ENCODE results near the gene TMTC1. TPM values are rescaled to one million over a fixed set of nuclear protein-coding genes. Genes with fewer than 3 reads are reported as not detected.

Gene TMTC1
- total and polyA plus RNA-seq, 2 of the 8 experiments (the other 6 are each of a cell fraction or from before 2014, with no cell fraction given), result 15.4 to 20.8 TPM

DNA sequence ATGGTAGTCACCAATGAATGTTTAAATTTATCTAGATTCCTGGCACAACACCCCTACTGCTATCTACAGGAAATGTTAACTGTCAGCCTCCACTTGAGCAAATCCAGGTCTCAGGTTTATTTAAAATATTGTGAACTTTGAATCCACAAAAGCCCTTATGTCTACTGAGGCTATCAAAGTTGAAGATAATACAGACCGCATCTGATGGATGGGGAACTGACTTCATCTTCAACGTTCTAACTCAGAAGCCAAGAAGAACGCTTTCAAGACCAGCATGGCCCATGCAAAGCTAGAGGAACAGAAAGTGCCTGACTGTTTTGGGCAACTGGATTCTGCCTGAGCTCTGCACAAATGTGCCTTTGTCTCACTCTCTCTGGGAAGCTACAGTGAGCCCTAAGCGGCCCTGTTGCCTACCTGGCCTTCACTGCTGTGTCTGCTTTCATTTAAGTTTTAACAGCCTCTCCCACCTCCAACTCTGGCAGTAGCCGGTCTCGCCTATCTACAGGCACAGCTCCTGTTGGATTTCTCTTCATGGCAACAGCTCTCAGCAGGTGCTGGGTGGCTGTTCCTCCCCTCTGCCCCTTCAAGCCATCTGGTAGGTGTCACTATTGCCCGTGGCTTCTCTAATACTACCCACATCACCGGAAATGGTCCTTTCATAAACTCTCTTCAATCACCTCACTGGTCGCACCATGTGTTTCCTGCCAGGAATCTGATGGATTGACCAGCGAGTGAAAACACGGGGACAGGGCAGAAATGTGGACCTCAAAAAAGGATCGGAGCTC lies 174.1 kb downstream of the TMTC1 start:
- Histone ChIP-seq H2BK5ac (ENCODE audit: low read depth, low read length) (no peak overlapping the region), H3K18ac (ENCODE audit: extremely low read depth, low read length) (no peak overlapping the region), H2BK120ac (replicated peaks; ENCODE audit: low read depth, low read length) (no peak overlapping the region), H3K79me2 (ENCODE audit: control insufficient read depth in 1 of 2, insufficient read depth in 2 of 2, low read length in 2 of 2) (no peaks in the 10 kb centered on the region), H3K27me3 (replicated peaks in 1 of 4; ENCODE audit: control insufficient read depth in 3 of 4, extremely low read depth in 1 of 4, insufficient read depth in 3 of 4, low read length in 3 of 4) (peaks cover 0 to 1% (median 0%) of the 10 kb centered on the region in 4 experiments; a peak in 1 of 7 replicates), H3K79me1 (ENCODE audit: low read depth, low read length) (no peaks in the 10 kb centered on the region; the same call in 1 of the 2 replicates), H3K27ac (ENCODE audit: low read depth, low read length) (no peak overlapping the region), H3K56ac (replicated peaks; ENCODE audit: insufficient read length, low read depth, low read length) (no peak overlapping the region), H3K36me3 (ENCODE audit: control insufficient read depth in 2 of 4, insufficient read depth in 4 of 4, low read length in 3 of 4) (no peaks in the 10 kb centered on the region; a peak in 2 of 8 replicates), H4K5ac (ENCODE audit: insufficient read length, low read depth, low read length) (no peak overlapping the region), H3K4me3 (ENCODE audit: extremely low read depth in 1 of 4, insufficient read depth in 2 of 4, low read depth in 3 of 4, low read length in 4 of 4) (no peak overlapping the region), H2BK15ac (ENCODE audit: low read length) (no peak overlapping the region), H4K20me1 (replicated peaks in 1 of 2; ENCODE audit: control insufficient read depth in 1 of 2, insufficient read depth in 2 of 2, low read length in 2 of 2) (no peaks in the 10 kb centered on the region), H3K14ac (ENCODE audit: insufficient read length) (no peak overlapping the region), H4K91ac (replicated peaks; ENCODE audit: insufficient read length, low read length) (no peak overlapping the region), H3K9me3 (ENCODE audit: insufficient read depth in 2 of 2, low read depth in 1 of 2, low read length in 1 of 2) (no peaks in the 10 kb centered on the region), H3K4me1 (replicated peaks in 1 of 4; ENCODE audit: control insufficient read depth in 3 of 4, insufficient read depth in 4 of 4, low read length in 3 of 4) (peaks cover 0 to 4% (median under 1%) of the 10 kb centered on the region in 4 experiments; a peak in 3 of 7 replicates), H3K23me2 (ENCODE audit: low read depth, low read length) (no peaks in the 10 kb centered on the region), H3K4me2 (ENCODE audit: insufficient read depth in 1 of 2, low read depth in 2 of 2, low read length in 2 of 2) (no peak overlapping the region), H2AFZ (ENCODE audit: low read length) (no peak overlapping the region), H2AK5ac (ENCODE audit: low read depth, low read length) (no peak overlapping the region), H2BK20ac (ENCODE audit: low read length) (no peak overlapping the region), H4K8ac (ENCODE audit: extremely low read depth, insufficient read depth, low read length) (no peak overlapping the region), H2BK12ac (ENCODE audit: low read depth, low read length) (no peak overlapping the region), H3K23ac (ENCODE audit: insufficient read length) (no peak overlapping the region), H3K4ac (replicated peaks; ENCODE audit: insufficient read length, low read depth, low read length) (no peak overlapping the region), H3K9ac (replicated peaks in 1 of 4; ENCODE audit: extremely low read depth in 1 of 4, low read depth in 3 of 4, low read length in 3 of 4) (no peak overlapping the region)
- FAIRE-seq (no peak), DNase-seq (ENCODE audit: low read depth in 1 of 2, low spot score in 2 of 2) (no peak)
- TF ChIP-seq RBBP5 (IDR thresholded peaks at IDR 0.05; ENCODE audit: borderline replicate concordance, low read depth, low read length) (no peak), HDAC2 (IDR thresholded peaks at IDR 0.05; ENCODE audit: borderline replicate concordance in 1 of 2, low read depth in 2 of 2, low read length in 2 of 2) (no peak), GABPA (IDR thresholded peaks at IDR 0.05; ENCODE audit: borderline replicate concordance, insufficient read depth, low read length) (no peak), EZH2 (IDR thresholded peaks at IDR 0.05; ENCODE audit: low read depth, low read length, severe bottlenecking) (no peak), NRF1 (IDR thresholded peaks at IDR 0.05; ENCODE audit: low read depth, low read length) (no peak), EP300 (IDR thresholded peaks at IDR 0.05; ENCODE audit: borderline replicate concordance in 1 of 2, low read depth in 2 of 2, low read length in 2 of 2) (no peak), RFX5 (IDR thresholded peaks at IDR 0.05; ENCODE audit: borderline replicate concordance, low read depth, low read length) (no peak)
- TF ChIP-seq, protein P1, sequence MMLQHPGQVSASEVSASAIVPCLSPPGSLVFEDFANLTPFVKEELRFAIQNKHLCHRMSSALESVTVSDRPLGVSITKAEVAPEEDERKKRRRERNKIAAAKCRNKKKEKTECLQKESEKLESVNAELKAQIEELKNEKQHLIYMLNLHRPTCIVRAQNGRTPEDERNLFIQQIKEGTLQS (IDR thresholded peaks at IDR 0.05; ENCODE audit: insufficient read depth, low read depth, low read length), result no peak
- ChIA-PET POLR2A (ENCODE audit: partially characterized antibody) (interaction anchor here (0.5 to 0.9 kb wide), 2 partner anchors 10 to 112 kb away, joined by 3 to 4 read pairs; no protein-coding TSS in a partner anchor), CTCF (ENCODE audit: partially characterized antibody) (interaction anchor here (0.7 to 2.8 kb wide), 12 partner anchors 11 to 292 kb away, joined by 3 to 9 read pairs (median 4); no protein-coding TSS in a partner anchor)
- WGBS, 2 experiments (ENCODE audit: extremely low coverage in 1 of 2, insufficient coverage in 1 of 2, insufficient read length in 1 of 2, insufficient replicate concordance in 2 of 2, low coverage in 1 of 2, low lambda C conversion rate in 2 of 2, missing lambda C conversion rate in 1 of 2), result 89% methylated on average over 12 of the region's 12 CpGs; no CpG with 5 or more reads in 1 of the 2 experiments
